Karpas-422 (cell line): ENCODE data around the gene ELFN2. TPM values are rescaled to one million over a fixed set of nuclear protein-coding genes. Genes with fewer than 3 reads are reported as not detected.

Experiments
- DNase-seq: peaks from one replicate; pipeline ENCODE4 v3.0.0-alpha.2; 2015
- H2AFZ ChIP-seq: fragments of 200-600 bp; sonication (generic); 2 replicates; pipeline ENCODE4 v1.6.1; 2014; ENCODE audit warnings: antibody characterized with exemption, low read length, mixed read lengths
- H3K27ac ChIP-seq: fragments of 200-600 bp; sonication (generic); 2 replicates; pipeline ENCODE4 v1.5.1; 2014; ENCODE audit warnings: mild to moderate bottlenecking, low read length, moderate library complexity
- H3K27me3 ChIP-seq: fragments of 200-600 bp; sonication (generic); 2 replicates; pipeline ENCODE4 v1.6.1; 2014; ENCODE audit warnings: low read length, mixed read lengths
- H3K36me3 ChIP-seq: fragments of 200-600 bp; sonication (generic); 2 replicates; pipeline ENCODE4 v1.6.1; 2014; ENCODE audit warnings: low read length, mixed read lengths; ENCODE audit not compliant: insufficient read depth
- H3K4me1 ChIP-seq: fragments of 200-600 bp; sonication (generic); 2 replicates; pipeline ENCODE4 v1.6.1; 2014; ENCODE audit warnings: mild to moderate bottlenecking, low read length, mixed read lengths
- H3K4me2 ChIP-seq: fragments of 200-600 bp; sonication (generic); 2 replicates; pipeline ENCODE4 v1.6.1; 2014; ENCODE audit warnings: low read length, low read depth, mild to moderate bottlenecking; ENCODE audit not compliant: poor library complexity, severe bottlenecking
- H3K4me3 ChIP-seq: fragments of 200-600 bp; sonication (generic); 2 replicates; pipeline ENCODE4 v1.5.1; 2014; ENCODE audit warnings: mild to moderate bottlenecking, antibody characterized with exemption, low read length, mixed read lengths
- H3K79me2 ChIP-seq: fragments of 200-600 bp; sonication (generic); 2 replicates; pipeline ENCODE4 v1.6.1; 2014; ENCODE audit warnings: mild to moderate bottlenecking, low read length, mixed read lengths
- H3K9ac ChIP-seq: fragments of 200-600 bp; sonication (generic); 2 replicates; pipeline ENCODE4 v1.6.0; 2014; ENCODE audit warnings: low read length
- H3K9me2 ChIP-seq: fragments of 200-600 bp; sonication (generic), shearing (Covaris generic); replicated peaks from 2 replicates; pipeline ENCODE4 v1.6.0; 2014; ENCODE audit warnings: mild to moderate bottlenecking, low read length, moderate library complexity; ENCODE audit not compliant: insufficient read depth
- H3K9me3 ChIP-seq: fragments of 300-700, 200-600 bp; sonication (generic); 2 replicates; pipeline ENCODE4 v1.6.1; 2014; ENCODE audit warnings: low read length, mixed read lengths
- H4K20me1 ChIP-seq: fragments of 200-600 bp; sonication (generic); 2 replicates; pipeline ENCODE4 v1.6.1; 2014; ENCODE audit warnings: mild to moderate bottlenecking, antibody characterized with exemption, low read length, low read depth; ENCODE audit not compliant: insufficient read depth
- total RNA-seq: library from RNA; depleted of rRNA; stranded (reverse); fragments of >200 nt; shearing (Covaris generic); gene quantifications from 2 replicates; pipeline ENCODE4 v1.2.3, GENCODE V29; 2014; ENCODE audit warnings: low replicate concordance

ELFN2 gene
- total RNA-seq, 1 experiment from 2014 or later: not detected

GRCh38 chr22:37428649-37429586 lies 1.6 kb upstream of the ELFN2 start:
- no peaks in the 10 kb centered on the region for H3K79me2 ChIP-seq
- H3K4me3 ChIP-seq: no peak overlapping the region
- H2AFZ ChIP-seq: no peak overlapping the region
- no peak overlapping the region for H3K9ac ChIP-seq
- H3K4me1 ChIP-seq: no peaks in the 10 kb centered on the region
- H3K27me3 ChIP-seq: no peaks in the 10 kb centered on the region
- H4K20me1 ChIP-seq: peaks cover 4% of the 10 kb centered on the region; the same call in 1 of the 2 replicates
- no peaks in the 10 kb centered on the region for H3K9me3 ChIP-seq
- DNase-seq: peak; percentile 86
- H3K27ac ChIP-seq: no peak overlapping the region
- H3K9me2 ChIP-seq: no peaks in the 10 kb centered on the region
- no peaks in the 10 kb centered on the region for H3K36me3 ChIP-seq
- no peak overlapping the region for H3K4me2 ChIP-seq

GRCh38 chr22:37427711-37428635 lies 694 bp upstream of the ELFN2 start:
- H3K9me2 ChIP-seq: no peaks in the 10 kb centered on the region
- H3K27ac ChIP-seq: no peak overlapping the region
- no peaks in the 10 kb centered on the region for H3K79me2 ChIP-seq
- no peak for DNase-seq
- H2AFZ ChIP-seq: no peak overlapping the region
- no peaks in the 10 kb centered on the region for H3K4me1 ChIP-seq
- H3K27me3 ChIP-seq: no peaks in the 10 kb centered on the region
- H3K9ac ChIP-seq: no peak overlapping the region
- no peak overlapping the region for H3K4me3 ChIP-seq
- no peak overlapping the region for H3K4me2 ChIP-seq
- no peaks in the 10 kb centered on the region for H3K9me3 ChIP-seq
- no peaks in the 10 kb centered on the region for H3K36me3 ChIP-seq
- H4K20me1 ChIP-seq: peaks cover 4% of the 10 kb centered on the region; the same call in 1 of the 2 replicates

DNA sequence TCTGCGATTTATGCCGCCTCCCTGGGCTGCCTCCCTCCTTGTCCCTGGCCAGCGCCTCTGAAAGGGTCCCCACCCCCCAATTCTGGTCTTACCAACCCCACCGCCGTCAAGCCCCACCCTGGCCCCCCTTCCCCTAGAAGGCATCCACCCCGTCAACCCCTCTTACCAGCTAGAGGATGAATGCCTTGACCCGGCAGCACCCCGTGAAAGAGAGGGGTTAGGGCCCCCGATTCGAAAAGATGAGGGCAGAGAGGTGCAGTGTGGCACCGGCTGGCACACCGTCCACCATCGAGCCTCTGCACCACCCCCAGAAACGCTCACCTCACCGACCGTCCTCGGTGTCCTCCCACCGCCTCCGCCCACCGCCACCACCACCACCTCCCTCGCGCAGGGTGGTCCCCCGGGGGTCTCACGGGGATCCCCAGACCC lies 559 bp downstream of the ELFN2 start:
- Histone ChIP-seq H2AFZ (no peak overlapping the region), H4K20me1 (peaks cover 4% of the 10 kb centered on the region; the same call in 1 of the 2 replicates), H3K9me3 (no peaks in the 10 kb centered on the region), H3K4me2 (no peak overlapping the region), H3K36me3 (no peaks in the 10 kb centered on the region), H3K79me2 (no peaks in the 10 kb centered on the region), H3K27me3 (no peaks in the 10 kb centered on the region), H3K4me1 (no peaks in the 10 kb centered on the region), H3K27ac (no peak overlapping the region), H3K4me3 (no peak overlapping the region), H3K9me2 (no peaks in the 10 kb centered on the region), H3K9ac (no peak overlapping the region)
- no peak for DNase-seq

GRCh38 chr22:37425800-37426705 lies 1.2 kb downstream of the ELFN2 start:
- Histone ChIP-seq H3K9me3 (no peaks in the 10 kb centered on the region), H3K36me3 (no peaks in the 10 kb centered on the region), H3K4me1 (no peaks in the 10 kb centered on the region), H3K9me2 (no peaks in the 10 kb centered on the region), H3K27me3 (no peaks in the 10 kb centered on the region), H4K20me1 (peaks cover 4% of the 10 kb centered on the region; the same call in 1 of the 2 replicates), H3K4me3 (no peak overlapping the region), H3K79me2 (no peaks in the 10 kb centered on the region), H2AFZ (no peak overlapping the region), H3K4me2 (no peak overlapping the region), H3K27ac (no peak overlapping the region), H3K9ac (no peak overlapping the region)
- DNase-seq: no peak

- H3K79me2 ChIP-seq: no peaks in the 10 kb centered on the region
- no peak for DNase-seq
- no peaks in the 10 kb centered on the region for H3K27me3 ChIP-seq
- H2AFZ ChIP-seq: no peak overlapping the region
- H3K4me2 ChIP-seq: no peak overlapping the region
- no peaks in the 10 kb centered on the region for H3K4me1 ChIP-seq
- no peaks in the 10 kb centered on the region for H3K9me3 ChIP-seq
- no peaks in the 10 kb centered on the region for H3K36me3 ChIP-seq
- H4K20me1 ChIP-seq: peaks cover 4% of the 10 kb centered on the region; the same call in 1 of the 2 replicates
- H3K4me3 ChIP-seq: no peak overlapping the region
- H3K9ac ChIP-seq: no peak overlapping the region
- no peak overlapping the region for H3K27ac ChIP-seq
- no peaks in the 10 kb centered on the region for H3K9me2 ChIP-seq
These were observed 1.9 kb downstream of the ELFN2 start for GRCh38 chr22:37425369-37425768.

DNA sequence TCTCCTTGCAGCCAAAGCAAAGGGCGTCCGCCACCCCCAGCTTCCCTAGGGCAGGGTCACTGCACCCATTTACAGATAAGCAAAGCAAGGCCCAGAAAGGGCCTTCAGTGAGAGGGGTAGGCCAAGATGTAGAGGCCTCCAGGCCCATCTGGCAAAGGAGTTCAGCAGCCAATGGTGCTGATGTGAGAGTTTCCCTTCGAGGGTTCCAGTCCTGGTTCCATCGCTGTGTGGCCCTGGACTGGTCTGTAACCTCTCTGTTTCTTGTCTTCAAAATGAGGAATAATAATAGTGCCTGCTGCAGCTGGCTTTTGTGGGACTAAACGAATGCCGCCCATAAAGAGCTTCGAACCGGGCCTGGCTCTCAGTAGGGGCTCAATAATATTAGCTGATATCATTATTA lies 4.0 kb downstream of the ELFN2 start:
- no peak overlapping the region for H3K27ac ChIP-seq
- no peak for DNase-seq
- no peaks in the 10 kb centered on the region for H3K9me2 ChIP-seq
- H3K79me2 ChIP-seq: no peaks in the 10 kb centered on the region
- no peaks in the 10 kb centered on the region for H4K20me1 ChIP-seq
- H3K9me3 ChIP-seq: no peaks in the 10 kb centered on the region
- no peak overlapping the region for H2AFZ ChIP-seq
- H3K9ac ChIP-seq: no peak overlapping the region
- no peak overlapping the region for H3K4me3 ChIP-seq
- H3K4me1 ChIP-seq: no peaks in the 10 kb centered on the region
- no peak overlapping the region for H3K4me2 ChIP-seq
- H3K36me3 ChIP-seq: no peaks in the 10 kb centered on the region
- H3K27me3 ChIP-seq: no peaks in the 10 kb centered on the region

GRCh38 chr22:37421468-37421877 lies 5.8 kb downstream of the ELFN2 start:
- H3K9me3 ChIP-seq: no peaks in the 10 kb centered on the region
- H4K20me1 ChIP-seq: no peaks in the 10 kb centered on the region
- H3K9ac ChIP-seq: no peak overlapping the region
- H3K27ac ChIP-seq: no peak overlapping the region
- no peak overlapping the region for H3K4me2 ChIP-seq
- peaks cover 2% of the 10 kb centered on the region for H3K4me1 ChIP-seq
- H3K79me2 ChIP-seq: no peaks in the 10 kb centered on the region
- no peaks in the 10 kb centered on the region for H3K36me3 ChIP-seq
- no peaks in the 10 kb centered on the region for H3K9me2 ChIP-seq
- H3K27me3 ChIP-seq: no peaks in the 10 kb centered on the region
- H2AFZ ChIP-seq: no peak overlapping the region
- no peak overlapping the region for H3K4me3 ChIP-seq
- DNase-seq: no peak
